ENCODE measurements around the gene RBM26.
"Not testable (repeated sequence)": the region's sequence is repeated elsewhere in the genome, so short reads cannot be mapped to it uniquely, and the experiment has no call there.

The RBM26 gene

DNA sequence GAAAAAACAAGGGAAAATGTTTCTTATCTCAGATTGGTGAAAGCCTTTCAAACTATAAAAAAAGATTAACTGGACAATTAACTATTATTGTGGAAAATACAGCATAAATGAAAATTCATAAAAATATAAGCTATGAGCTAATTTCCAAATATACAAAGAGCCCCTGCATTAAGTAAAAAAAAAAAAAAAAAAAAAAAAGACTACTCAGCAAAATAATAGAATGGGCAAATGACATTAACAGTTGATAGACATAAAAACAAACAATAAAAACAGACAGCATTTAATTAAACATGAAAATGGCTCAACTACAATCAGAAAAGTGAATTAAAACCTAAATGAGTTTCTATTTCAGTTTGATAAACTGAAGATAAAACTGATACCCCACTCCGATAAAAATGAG, 77.5 kb downstream of the RBM26 start:
- DNase-seq, result no peak

DNA sequence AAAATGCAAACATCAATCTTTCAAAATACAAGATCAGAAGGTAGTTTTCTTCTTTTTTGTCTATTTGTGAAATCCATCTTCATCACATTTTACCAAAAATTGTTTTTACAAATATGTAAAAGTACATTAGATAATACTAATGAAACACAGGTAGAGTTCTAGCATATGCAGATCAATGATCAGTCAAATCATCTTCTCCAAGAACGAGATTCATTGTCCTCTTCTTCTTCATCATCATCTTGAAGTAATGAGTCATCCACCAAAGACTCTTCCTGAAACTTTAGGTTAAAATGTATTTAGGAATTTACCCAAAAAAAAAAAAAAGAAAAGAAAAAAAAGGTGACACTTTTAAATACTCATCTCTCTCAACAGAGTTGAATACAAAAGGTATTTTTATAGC, 85.6 kb downstream of the RBM26 start:
- DNase-seq, result no peak

GRCh38 chr13:79318664-79319063, 87.4 kb downstream of the RBM26 start:
- no peak for DNase-seq

DNA sequence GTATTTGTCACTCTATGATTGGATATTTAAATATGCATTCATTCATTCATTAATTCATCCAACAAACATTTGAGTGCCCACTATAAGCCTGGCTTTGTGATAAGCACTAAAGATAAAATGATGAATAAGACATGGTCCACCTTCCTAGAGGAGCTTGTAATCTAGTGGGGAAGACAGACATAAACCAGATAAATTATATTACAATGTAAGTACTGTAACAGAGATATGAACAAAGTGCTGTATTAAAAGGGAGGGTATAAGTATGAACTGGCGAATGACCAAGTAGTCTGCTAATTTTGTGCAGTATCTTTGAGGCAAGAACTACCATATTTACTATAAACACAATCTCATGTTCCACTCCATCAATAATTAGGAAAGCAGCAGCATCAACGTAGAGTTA, 88.2 kb downstream of the RBM26 start:
- DNase-seq, result no peak

GRCh38 chr13:79314652-79315051, 91.4 kb downstream of the RBM26 start:
- DNase-seq, result peak; percentile 51

DNA sequence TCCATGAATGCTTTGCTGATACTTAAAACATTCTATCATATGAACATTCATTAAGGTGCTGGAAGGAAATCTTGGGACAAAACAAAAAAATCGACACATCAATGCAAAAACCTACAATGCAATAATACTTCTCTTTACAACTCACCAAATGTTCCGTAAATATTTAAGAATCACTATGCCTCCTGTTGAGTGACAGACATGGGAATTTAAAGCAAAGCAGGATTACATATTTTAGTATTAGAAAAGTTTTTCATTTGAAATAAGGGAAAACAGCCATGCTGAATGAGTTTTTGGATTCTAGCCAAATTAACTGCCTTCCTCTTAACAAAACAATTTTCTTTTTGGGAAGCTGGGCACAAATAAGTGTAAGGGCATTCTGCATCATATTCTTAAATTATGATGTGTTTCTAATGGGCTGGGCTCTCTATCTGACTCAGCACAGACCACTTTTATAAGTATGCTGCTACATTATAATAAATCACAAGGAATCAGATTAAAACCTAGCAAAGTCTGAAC, 93.7 kb downstream of the RBM26 start:
- DNase-seq, result no peak

DNA sequence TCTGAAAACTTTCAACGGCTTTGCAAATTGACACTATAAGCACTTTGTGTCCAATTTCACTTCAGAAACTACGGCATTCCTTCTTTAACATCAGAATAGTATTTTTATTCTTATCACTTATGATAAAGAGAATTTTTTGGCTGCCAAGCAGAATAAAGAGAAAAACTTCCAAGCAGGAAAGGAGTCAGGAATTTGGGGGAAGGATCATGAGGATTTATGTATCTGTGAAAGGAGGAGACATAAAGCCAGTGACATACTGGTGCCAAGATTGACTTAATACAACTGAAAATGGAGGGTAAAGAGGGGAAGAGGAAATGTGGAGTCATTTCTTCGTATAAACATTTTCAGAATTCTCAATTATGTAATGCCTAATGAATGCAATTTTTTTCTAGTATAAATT, 94.7 kb downstream of the RBM26 start:
- no peak for DNase-seq

GRCh38 chr13:79309690-79310089, 96.4 kb downstream of the RBM26 start:
- no peak for DNase-seq

- no peak for DNase-seq
These were observed 98.2 kb downstream of the RBM26 start for GRCh38 chr13:79307866-79308298.

GRCh38 chr13:79307433-79307861, 98.6 kb downstream of the RBM26 start:
- no peak for DNase-seq

- DNase-seq, result no peak
These were observed 99.4 kb downstream of the RBM26 start for GRCh38 chr13:79306650-79307049.

DNA sequence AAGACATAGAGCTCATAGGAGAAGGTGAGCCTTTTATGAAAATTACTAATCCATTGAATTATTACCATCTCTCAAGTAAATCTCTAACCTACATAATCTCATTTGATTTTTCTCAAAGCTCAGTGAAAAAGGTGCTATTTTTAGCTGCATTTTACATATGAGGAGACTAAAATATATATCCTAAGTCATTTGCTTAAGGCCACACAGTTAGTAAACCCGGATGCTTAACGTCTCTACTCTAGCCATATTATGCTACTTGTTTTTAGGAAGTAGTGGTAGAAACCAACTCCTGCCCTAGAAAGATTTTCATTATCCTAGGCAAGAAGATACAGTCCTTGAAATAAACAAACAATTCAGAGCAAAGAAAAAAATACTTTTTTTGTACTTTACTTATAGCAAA, 108.9 kb downstream of the RBM26 start:
- DNase-seq, result no peak

DNA sequence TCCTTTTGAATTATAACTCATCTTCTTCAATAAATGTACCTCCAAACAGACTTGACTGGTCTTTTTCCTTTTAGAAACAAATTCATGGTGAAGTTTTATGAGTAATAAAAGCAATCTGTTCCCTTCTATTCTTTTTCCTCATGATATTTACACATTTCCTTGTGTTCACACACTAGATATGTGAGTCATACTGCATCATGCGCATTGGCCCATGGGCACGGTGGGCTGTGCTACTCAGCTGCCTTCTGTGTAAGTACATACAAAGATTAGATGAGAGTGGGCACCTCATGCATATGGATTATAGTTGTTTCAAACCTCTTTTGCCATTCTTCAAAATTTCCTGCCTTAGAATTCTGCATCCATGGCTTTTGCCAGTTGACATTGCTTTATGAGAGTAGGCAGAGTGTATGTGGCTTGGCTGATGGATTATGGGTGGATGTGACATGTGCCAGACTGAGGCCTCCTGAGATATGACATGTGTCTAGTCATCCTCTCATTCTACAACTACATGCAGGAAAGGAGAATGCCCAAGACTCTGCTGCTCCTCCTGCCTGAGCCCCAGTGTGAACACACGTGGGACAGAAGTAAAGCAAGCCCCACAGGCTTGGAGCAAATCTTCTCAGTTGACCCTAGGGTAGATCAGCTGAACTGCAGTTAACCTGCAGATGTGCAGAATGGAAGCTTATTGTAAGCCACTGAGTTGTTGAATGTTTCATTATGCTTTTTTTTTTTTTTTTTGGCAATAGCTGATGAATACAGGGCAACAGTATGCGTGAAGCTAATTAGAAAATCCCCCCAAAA, 109.9 kb downstream of the RBM26 start:
- DNase-seq, result no peak

GRCh38 chr13:79290595-79291244, 115.3 kb downstream of the RBM26 start:
- DNase-seq, result peak; percentile 73

DNA sequence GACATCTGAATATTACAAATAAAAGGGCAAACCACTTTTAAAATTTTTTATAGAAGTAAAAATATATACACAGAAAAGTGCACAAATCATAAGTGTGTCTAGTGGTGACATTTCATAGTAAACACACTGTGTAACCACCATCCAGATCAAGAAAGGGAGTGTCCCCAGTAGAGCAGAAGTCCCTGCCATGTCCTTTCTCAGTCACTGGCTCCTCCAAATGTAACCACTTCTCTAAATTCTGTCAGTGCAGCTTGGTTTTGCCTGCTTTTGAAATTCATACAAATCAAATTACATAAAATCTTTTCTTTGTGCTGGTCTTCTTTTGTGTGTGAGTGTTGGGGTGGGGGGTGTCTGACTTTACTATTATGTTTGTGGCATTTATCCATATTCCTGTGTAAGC, 116.5 kb downstream of the RBM26 start:
- peak; percentile 33 for DNase-seq

DNA sequence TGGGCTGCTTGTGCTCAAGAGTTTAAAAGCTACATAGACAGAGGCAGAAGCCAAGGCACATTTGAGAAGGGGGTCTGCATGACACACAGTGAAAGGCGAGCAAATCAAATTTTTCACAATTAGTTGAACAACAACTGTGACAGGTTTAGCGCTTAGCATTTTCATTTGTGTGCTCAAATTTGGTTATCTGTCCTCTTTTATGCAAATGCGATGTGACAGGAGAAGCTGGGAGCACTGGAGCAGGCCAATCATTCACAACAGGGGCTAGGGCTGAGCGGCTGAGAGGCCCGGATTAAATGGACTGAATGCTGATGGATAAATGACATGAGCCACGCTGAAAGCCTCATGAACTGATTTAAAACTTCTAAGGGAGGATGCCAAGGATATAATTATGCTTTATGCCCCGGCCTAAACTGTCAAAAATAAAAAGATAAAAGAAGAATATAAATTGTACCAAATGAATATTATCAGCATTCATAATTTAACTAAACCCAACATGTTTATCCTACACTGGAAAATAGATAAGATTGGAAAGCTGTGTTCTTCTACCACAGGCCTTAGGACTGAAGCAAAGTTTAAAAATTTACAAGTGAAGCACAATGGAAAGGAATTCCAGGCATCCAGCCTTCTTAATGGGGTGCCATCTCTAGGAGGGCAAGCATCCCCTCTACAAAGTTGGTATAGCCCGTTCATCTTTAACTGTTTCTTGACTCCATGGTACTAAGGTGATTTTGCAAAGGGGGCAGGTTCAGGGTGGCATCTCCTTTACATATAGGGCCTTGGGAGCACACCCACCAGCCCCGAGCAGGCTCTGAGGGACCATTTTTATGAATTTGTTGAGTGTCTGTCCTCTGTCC, 117.9 kb downstream of the RBM26 start:
- no peak for DNase-seq

GRCh38 chr13:79285159-79285558, 120.9 kb downstream of the RBM26 start:
- no peak for DNase-seq

- DNase-seq, result no peak
These were observed 122.3 kb downstream of the RBM26 start for GRCh38 chr13:79283742-79284141.

DNA sequence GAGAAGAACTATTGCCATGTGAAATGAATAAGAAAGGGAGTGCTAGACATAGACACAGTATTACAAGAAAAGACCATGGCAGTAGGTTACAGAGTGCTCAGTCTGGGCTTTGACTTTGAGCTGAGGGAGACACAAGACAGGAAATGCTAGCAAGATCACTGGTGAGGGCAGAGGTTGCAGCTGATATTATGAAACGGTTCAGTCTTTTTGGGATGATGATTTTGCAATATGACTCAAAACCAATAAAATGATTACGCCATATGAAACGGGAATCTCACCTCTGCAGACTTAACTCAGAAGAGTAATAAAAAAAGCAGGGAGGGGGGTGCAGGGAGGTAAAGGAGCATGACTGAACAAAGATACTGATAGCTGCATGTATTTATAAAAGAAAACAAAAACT, 123.1 kb downstream of the RBM26 start:
- DNase-seq, result peak; percentile 42

GRCh38 chr13:79282508-79282907, 123.5 kb downstream of the RBM26 start:
- no peak for DNase-seq

GRCh38 chr13:79281339-79281747, 124.7 kb downstream of the RBM26 start:
- no peak for DNase-seq

DNA sequence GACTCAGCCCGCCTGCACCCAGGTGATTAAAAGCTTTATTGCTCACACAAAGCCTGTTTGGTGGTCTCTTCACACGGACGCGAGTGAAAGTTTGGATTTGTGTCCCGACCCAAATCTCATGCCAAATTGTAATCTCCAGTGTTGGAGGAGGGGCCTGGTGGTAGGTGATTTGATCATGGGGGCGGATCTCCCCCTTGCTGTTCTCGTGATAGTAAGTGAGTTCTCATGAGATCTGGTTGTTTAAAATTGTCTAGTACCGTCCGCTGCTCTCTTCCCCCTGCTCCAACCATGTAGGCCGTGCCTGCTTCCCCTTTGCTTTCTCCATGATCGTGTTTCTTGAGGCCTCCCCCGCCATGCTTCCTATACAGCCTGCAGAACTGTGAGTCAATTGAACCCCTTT, 126.3 kb downstream of the RBM26 start:
- DNase-seq, result not testable (repeated sequence)

- DNase-seq, result no peak
These were observed 133.0 kb downstream of the RBM26 start for GRCh38 chr13:79273045-79273444.
